Measurements from ENCODE around the gene KLHL17.
"Not testable (repeated sequence)": the region's sequence is repeated elsewhere in the genome, so short reads cannot be mapped to it uniquely, and the experiment has no call there.

Gene KLHL17

GRCh38 chr1:1004780-1005697 lies 44.7 kb downstream of the KLHL17 start:
- DNase-seq: no peak
- Mint-ChIP-seq H3K4me3 (no peak overlapping the region), H3K36me3 (ENCODE audit: low read depth) (no peaks in the 10 kb centered on the region), H3K27me3 (peaks cover 58% of the 10 kb centered on the region), H3K27ac (no peak overlapping the region), H3K4me1 (ENCODE audit: low read depth) (peaks cover 16% of the 10 kb centered on the region), H3K9me3 (no peaks in the 10 kb centered on the region)

- DNase-seq: no peak
- no peaks in the 10 kb centered on the region for H3K9me3 Mint-ChIP-seq
- H3K4me1 Mint-ChIP-seq (ENCODE audit: low read depth): peaks cover 14% of the 10 kb centered on the region
- no peak overlapping the region for H3K27ac Mint-ChIP-seq
- H3K4me3 Mint-ChIP-seq: no peak overlapping the region
- H3K27me3 Mint-ChIP-seq: peaks cover 54% of the 10 kb centered on the region
- H3K36me3 Mint-ChIP-seq (ENCODE audit: low read depth): no peaks in the 10 kb centered on the region
These were observed 45.5 kb downstream of the KLHL17 start for GRCh38 chr1:1005774-1006304.

GRCh38 chr1:1006305-1007159 lies 46.1 kb downstream of the KLHL17 start:
- Mint-ChIP-seq H3K27me3 (peaks cover 49% of the 10 kb centered on the region), H3K4me3 (no peak overlapping the region), H3K27ac (no peak overlapping the region), H3K9me3 (no peaks in the 10 kb centered on the region), H3K4me1 (ENCODE audit: low read depth) (peaks cover 11% of the 10 kb centered on the region), H3K36me3 (ENCODE audit: low read depth) (no peaks in the 10 kb centered on the region)
- DNase-seq: no peak

- Mint-ChIP-seq H3K27me3 (peaks cover 22% of the 10 kb centered on the region), H3K4me1 (ENCODE audit: low read depth) (peaks cover 30% of the 10 kb centered on the region)
- H3K36me3 Mint-ChIP-seq (ENCODE audit: low read depth); H3K27ac Mint-ChIP-seq; H3K4me3 Mint-ChIP-seq; DNase-seq; H3K9me3 Mint-ChIP-seq: not testable (repeated sequence)
These were observed 49.7 kb downstream of the KLHL17 start for GRCh38 chr1:1010131-1010530.

GRCh38 chr1:1011396-1011949 lies 51.1 kb downstream of the KLHL17 start:
- Mint-ChIP-seq H3K4me3 (no peak overlapping the region), H3K27ac (no peak overlapping the region), H3K9me3 (no peaks in the 10 kb centered on the region), H3K36me3 (ENCODE audit: low read depth) (peaks cover 5% of the 10 kb centered on the region), H3K4me1 (ENCODE audit: low read depth) (peaks cover 28% of the 10 kb centered on the region), H3K27me3 (peaks cover 12% of the 10 kb centered on the region)
- no peak for DNase-seq

GRCh38 chr1:1012736-1013104 lies 52.3 kb downstream of the KLHL17 start:
- H3K4me3 Mint-ChIP-seq: peak overlapping the region; percentile 89
- not testable (repeated sequence) for H3K27me3 Mint-ChIP-seq

GRCh38 chr1:1013105-1013921 lies 52.9 kb downstream of the KLHL17 start, which contains the start of gene ISG15:
TSS of gene ISG15 (plus strand) at chr1:1013497. CDS start at chr1:1013574, 77 bp downstream.
- peak; percentile 87 for DNase-seq
- Mint-ChIP-seq H3K9me3 (no peaks in the 10 kb centered on the region), H3K4me3 (peak within 1 kb of the TSS; percentile 89)

More at GRCh38 chr1:1012736-1013104, 52.3 kb downstream of the KLHL17 start:
- not testable (repeated sequence) for H3K36me3 Mint-ChIP-seq (ENCODE audit: low read depth); H3K9me3 Mint-ChIP-seq; DNase-seq
- peak overlapping the region; percentile 95 for H3K27ac Mint-ChIP-seq
- peaks cover 33% of the 10 kb centered on the region for H3K4me1 Mint-ChIP-seq (ENCODE audit: low read depth)

GRCh38 chr1:1013922-1014648 lies 53.7 kb downstream of the KLHL17 start:
- H3K9me3 Mint-ChIP-seq: no peaks in the 10 kb centered on the region

More at GRCh38 chr1:1013105-1013921, 52.9 kb downstream of the KLHL17 start, which contains the start of gene ISG15:
- Mint-ChIP-seq H3K36me3 (ENCODE audit: low read depth) (peaks cover 5% of the 10 kb centered on the region), H3K27me3 (peaks cover under 1% of the 10 kb centered on the region), H3K4me1 (ENCODE audit: low read depth) (peaks cover 33% of the 10 kb centered on the region), H3K27ac (peak within 1 kb of the TSS; percentile 95)

GRCh38 chr1:1014799-1015681 lies 54.7 kb downstream of the KLHL17 start:
- H3K4me3 Mint-ChIP-seq: peak overlapping the region; percentile 89
- H3K27ac Mint-ChIP-seq: peak overlapping the region; percentile 95
- H3K4me1 Mint-ChIP-seq (ENCODE audit: low read depth): peaks cover 35% of the 10 kb centered on the region
- H3K9me3 Mint-ChIP-seq: no peaks in the 10 kb centered on the region
- peaks cover 5% of the 10 kb centered on the region for H3K36me3 Mint-ChIP-seq (ENCODE audit: low read depth)
- DNase-seq: no peak
- no peaks in the 10 kb centered on the region for H3K27me3 Mint-ChIP-seq

More at GRCh38 chr1:1013922-1014648, 53.7 kb downstream of the KLHL17 start:
- H3K4me1 Mint-ChIP-seq (ENCODE audit: low read depth): peaks cover 35% of the 10 kb centered on the region
- peak overlapping the region; percentile 89 for H3K4me3 Mint-ChIP-seq
- no peaks in the 10 kb centered on the region for H3K27me3 Mint-ChIP-seq
- peak overlapping the region; percentile 95 for H3K27ac Mint-ChIP-seq
- peaks cover 5% of the 10 kb centered on the region for H3K36me3 Mint-ChIP-seq (ENCODE audit: low read depth)
- DNase-seq: peak; percentile 59

All from activated T-cell treated with anti-CD3 and anti-CD28 coated beads, Interleukin-2, amount 50 U/mL, for 24 hours (primary cell).